ENCODE results near the gene PSMD11. TPM values are rescaled to one million over a fixed set of nuclear protein-coding genes. Genes with fewer than 3 reads are reported as not detected.

Gene PSMD11
- total and polyA plus RNA-seq, 12 donors: 25.0 to 128 (median 57.1) TPM

DNA sequence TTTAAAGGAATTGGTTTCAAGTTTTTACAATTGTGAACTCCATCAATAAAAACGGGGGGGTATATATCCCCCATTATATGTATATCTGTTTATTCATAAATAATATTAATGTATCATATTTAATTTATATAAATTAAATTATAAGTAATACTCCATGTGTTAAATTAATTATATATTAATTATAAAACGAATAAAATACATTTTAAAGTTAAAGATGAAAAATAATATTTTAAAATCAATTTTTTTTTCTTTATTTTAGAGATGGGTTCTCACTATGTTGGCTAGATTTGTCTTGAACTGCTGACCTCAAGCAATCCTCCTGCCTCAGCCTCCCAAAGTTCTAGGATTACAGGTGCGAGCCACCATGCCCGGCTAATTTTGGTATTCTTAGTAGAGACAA, 17.4 kb upstream of the PSMD11 start:
- Histone ChIP-seq H3K4me1 (replicated peaks in 1 of 2) (no peaks in the 10 kb centered on the region), H3K27ac (no peak overlapping the region), H3K27me3 (no peaks in the 10 kb centered on the region), H3K9me3 (replicated peaks in 1 of 3) (no peaks in the 10 kb centered on the region), H3K4me3 (no peak overlapping the region), H3K36me3 (replicated peaks in 1 of 2) (no peaks in the 10 kb centered on the region)
- TF ChIP-seq POLR2A (IDR thresholded peaks at IDR 0.05): no peak
- TF ChIP-seq, protein P1, sequence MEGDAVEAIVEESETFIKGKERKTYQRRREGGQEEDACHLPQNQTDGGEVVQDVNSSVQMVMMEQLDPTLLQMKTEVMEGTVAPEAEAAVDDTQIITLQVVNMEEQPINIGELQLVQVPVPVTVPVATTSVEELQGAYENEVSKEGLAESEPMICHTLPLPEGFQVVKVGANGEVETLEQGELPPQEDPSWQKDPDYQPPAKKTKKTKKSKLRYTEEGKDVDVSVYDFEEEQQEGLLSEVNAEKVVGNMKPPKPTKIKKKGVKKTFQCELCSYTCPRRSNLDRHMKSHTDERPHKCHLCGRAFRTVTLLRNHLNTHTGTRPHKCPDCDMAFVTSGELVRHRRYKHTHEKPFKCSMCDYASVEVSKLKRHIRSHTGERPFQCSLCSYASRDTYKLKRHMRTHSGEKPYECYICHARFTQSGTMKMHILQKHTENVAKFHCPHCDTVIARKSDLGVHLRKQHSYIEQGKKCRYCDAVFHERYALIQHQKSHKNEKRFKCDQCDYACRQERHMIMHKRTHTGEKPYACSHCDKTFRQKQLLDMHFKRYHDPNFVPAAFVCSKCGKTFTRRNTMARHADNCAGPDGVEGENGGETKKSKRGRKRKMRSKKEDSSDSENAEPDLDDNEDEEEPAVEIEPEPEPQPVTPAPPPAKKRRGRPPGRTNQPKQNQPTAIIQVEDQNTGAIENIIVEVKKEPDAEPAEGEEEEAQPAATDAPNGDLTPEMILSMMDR (IDR thresholded peaks at IDR 0.05): no peak
- 74 to 78% (median 76%) methylated on average over 4 of the region's 4 CpGs for WGBS, 4 donors
- intact Hi-C loops (cut with DNase I): no loop called here
- no peak for DNase-seq

DNA sequence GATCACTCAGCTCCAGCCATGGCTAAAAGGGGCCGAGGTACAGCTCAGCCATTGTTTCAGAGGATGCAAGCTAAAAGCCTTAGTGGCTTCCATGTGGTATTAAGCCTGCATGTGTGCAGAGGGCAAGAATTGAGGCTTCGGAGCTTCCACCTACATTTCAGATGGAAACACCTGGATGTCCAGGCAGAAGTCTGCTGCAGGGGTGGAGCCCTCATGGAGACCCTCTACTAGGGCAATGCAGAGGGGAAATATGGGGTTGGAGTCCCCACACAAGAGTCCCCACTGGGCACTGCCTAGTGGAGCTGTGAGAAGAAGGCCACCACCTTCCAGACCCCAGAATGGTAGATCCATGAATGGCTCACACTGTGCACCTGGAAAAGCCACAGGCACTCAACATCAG, 14.7 kb upstream of the PSMD11 start:
- no peak overlapping the region for H3K27ac ChIP-seq
- WGBS, 4 donors: 95 to 100% (median 98%) methylated on average over 1 to 2 of the region's 2 CpGs; no CpG with 5 or more reads in 1 of the 4 donors
- TF ChIP-seq POLR2A (IDR thresholded peaks at IDR 0.05): no peak
- TF ChIP-seq, protein P1 (IDR thresholded peaks at IDR 0.05): no peak
- H3K4me3 ChIP-seq: no peak overlapping the region
- H3K36me3 ChIP-seq (replicated peaks in 1 of 2): no peaks in the 10 kb centered on the region
- H3K27me3 ChIP-seq: no peaks in the 10 kb centered on the region
- no peaks in the 10 kb centered on the region for H3K9me3 ChIP-seq (replicated peaks in 1 of 3)
- no peaks in the 10 kb centered on the region for H3K4me1 ChIP-seq (replicated peaks in 1 of 2)
- DNase-seq: no peak
- intact Hi-C loops (cut with DNase I): no loop called here

DNA sequence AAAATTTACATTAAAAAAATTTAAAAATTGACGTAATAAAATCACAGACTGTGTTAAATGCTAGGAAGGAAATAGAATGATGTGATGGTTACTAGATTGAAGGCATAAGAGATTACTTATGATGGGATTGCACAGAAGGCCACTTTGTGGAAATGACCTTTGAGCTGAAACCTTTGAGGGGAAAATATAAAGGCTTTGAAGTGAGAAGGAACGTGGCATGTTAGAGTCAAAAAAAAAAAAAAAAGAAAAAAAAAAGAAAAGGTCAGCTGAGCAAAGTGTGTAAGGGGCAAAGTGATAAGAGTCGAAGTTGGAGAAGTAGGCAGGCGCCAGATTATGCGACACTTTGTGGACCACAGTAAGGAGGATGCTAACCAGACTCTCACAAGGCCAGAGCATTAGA, 3.6 kb upstream of the PSMD11 start:
- DNase-seq: no peak
- H3K9me3 ChIP-seq (replicated peaks in 1 of 3): no peaks in the 10 kb centered on the region
- H3K36me3 ChIP-seq (replicated peaks in 1 of 2): no peaks in the 10 kb centered on the region
- no peak overlapping the region for H3K4me3 ChIP-seq
- no peaks in the 10 kb centered on the region for H3K27me3 ChIP-seq
- TF ChIP-seq, protein P1 (IDR thresholded peaks at IDR 0.05): no peak
- TF ChIP-seq POLR2A (IDR thresholded peaks at IDR 0.05): no peak
- H3K4me1 ChIP-seq (replicated peaks in 1 of 2): peaks cover 4 to 5% of the 10 kb centered on the region in 2 donors
- whole genome bisulfite sequencing, 4 donors: 70 to 77% (median 74%) methylated on average over 5 of the region's 5 CpGs
- intact Hi-C loops (cut with DNase I): no loop called here
- H3K27ac ChIP-seq: no peak overlapping the region

DNA sequence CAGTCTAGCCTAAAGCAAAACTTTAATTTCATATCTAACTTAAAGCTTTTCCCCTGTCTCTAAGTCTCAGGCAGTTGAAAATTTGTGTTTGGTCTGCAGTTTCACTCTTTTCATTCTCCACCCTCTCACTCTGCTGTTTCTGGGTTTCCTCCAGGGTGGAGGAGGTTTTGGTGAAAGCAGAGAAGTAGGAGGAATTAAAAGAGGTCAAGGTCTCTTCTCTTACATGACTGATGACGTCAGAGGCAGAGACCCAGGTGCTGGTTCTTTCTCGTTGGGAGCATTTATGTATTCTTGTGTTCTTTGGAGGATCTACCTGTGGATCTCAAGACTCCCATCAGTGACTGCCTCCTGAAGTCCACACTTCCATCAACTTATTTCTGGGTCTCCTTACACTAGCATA, 2.4 kb upstream of the PSMD11 start:
- peaks cover 8 to 15% of the 10 kb centered on the region in 2 donors for H3K4me1 ChIP-seq (replicated peaks in 1 of 2)
- WGBS, 4 donors: 30 to 51% (median 36%) methylated on average over 2 of the region's 2 CpGs
- DNase-seq: no peak
- no peak overlapping the region for H3K4me3 ChIP-seq
- no peaks in the 10 kb centered on the region for H3K9me3 ChIP-seq (replicated peaks in 1 of 3)
- intact Hi-C loops (cut with DNase I): no loop called here
- peaks cover 0 to under 1% of the 10 kb centered on the region in 2 donors for H3K36me3 ChIP-seq (replicated peaks in 1 of 2)
- no peak for TF ChIP-seq POLR2A (IDR thresholded peaks at IDR 0.05)
- TF ChIP-seq, protein P1 (IDR thresholded peaks at IDR 0.05): no peak
- no peak overlapping the region for H3K27ac ChIP-seq
- no peaks in the 10 kb centered on the region for H3K27me3 ChIP-seq

Measured in adrenal gland (tissue), 12 donors.